NCI-H69 (cell line): ENCODE data around the gene CCDC184.

Source experiments
- DNase-seq: peaks from one replicate; lab custom pipeline; 2025; lab: John Stamatoyannopoulos, UW

The CCDC184 gene

DNA sequence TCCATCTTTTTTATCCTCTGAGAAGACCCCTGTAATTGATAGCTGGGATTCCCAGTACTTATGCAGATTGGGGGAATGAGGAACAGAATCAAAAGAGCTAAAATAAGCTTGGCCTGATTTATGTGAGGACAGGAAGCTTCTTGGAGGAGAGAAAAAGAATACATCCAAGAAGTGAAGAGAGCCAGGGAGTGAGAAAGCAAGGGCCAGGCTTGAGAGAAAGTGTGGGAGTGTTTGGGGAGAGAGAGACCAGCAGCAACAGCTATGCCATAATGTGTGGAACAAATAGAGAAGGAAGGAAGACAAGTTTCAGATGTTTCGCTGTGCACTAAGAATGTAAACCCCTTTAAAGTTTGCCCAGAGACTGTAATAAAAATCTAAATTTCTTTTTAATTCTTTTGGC lies 4.0 kb upstream of the CCDC184 start:
- no peak for DNase-seq

DNA sequence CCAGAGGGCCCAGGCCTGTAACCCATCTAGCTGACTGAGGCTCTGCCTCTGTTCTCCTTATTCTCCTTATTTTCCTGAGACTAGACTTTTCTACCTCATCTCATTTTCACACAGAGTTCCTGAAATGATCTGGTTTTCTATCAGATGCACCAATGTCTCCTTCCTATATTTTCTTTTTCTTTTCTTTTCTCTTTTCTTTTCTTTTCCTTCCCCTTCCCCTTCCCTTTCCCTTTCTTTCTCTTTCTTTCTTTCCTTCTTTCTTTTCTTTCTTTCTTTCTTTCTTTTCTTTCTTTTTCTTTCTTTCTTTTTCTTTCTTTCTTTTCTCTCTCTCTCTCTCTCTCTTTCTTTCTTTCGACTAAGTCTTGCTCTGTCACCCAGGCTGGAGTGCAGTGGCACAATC lies 3.0 kb upstream of the CCDC184 start:
- DNase-seq = no peak

DNA sequence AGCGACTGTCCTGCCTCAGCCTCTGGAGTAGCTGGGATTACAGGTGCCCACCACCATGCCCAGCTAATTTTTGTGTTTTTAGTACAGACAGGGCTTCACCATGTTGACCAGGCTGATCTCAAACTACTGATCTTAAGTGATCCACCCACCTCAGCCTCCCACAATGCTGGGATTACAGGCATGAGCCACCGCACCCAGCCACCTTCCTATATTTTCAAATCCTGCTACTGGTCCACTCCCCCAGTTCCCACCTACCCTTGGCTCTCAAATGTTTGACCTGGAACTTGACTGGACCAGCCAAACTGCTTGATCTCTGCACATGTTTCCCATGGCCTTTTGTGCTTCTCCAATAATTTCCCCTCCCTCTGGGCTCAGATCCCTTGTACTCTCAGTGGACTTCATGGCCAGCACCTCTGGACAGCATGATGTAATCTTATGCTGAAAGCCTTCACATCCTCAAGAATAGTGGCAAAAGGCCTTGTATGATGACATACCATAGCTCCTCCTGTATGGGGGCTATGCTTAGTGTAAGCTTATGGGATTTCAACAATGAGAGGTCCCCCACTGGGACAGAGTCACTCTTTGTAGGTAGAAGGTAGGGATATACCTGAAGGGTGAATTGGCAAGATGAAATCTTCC lies 2.5 kb upstream of the CCDC184 start:
- DNase-seq = no peak

DNA sequence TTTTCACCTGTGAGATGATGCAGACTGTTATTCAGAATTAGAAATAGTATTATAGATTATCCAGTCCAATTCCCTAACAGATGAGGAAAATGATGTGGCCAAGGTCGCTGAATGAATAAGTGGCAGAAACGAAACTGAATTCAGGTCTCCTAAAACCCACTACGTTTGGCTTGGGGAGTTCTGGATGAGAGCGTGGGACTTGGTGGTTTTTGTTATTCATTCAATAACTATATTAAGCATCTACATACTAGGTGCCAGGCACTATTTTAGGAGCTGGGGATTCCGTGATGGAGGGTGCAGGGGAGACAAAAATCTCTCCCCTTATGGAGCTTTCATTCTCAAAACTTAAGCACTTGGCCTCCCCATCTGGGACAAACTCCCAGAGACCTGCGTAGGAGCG lies 813 bp upstream of the CCDC184 start:
- DNase-seq = no peak

DNA sequence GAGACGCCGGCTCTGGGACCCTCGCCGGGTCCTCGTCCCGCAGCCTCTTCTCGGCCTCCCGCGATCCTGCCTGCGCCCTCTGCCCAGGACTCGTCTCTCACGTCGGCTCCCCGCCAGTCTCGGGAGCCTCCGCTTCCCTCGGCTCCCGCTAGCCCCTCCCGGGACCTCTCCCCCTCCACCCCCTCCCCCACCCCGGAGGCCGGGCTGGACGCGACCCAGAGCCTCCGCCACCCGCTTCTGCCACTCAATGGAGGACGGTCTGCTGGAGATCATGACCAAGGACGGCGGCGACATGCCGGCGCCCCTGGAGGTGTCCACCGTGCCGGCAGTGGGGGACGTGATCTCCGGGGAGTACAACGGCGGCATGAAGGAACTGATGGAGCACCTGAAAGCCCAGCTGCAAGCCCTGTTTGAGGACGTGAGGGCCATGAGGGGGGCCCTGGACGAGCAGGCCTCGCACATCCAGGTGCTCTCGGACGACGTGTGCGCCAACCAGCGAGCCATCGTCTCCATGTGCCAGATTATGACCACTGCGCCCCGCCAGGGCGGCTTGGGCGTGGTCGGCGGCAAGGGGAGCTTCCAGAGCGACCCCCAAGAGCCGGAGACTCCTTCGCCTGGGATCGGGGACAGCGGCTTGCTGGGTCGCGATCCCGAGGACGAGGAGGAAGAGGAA lies 568 bp downstream of the CCDC184 start:
- no peak for DNase-seq

DNA sequence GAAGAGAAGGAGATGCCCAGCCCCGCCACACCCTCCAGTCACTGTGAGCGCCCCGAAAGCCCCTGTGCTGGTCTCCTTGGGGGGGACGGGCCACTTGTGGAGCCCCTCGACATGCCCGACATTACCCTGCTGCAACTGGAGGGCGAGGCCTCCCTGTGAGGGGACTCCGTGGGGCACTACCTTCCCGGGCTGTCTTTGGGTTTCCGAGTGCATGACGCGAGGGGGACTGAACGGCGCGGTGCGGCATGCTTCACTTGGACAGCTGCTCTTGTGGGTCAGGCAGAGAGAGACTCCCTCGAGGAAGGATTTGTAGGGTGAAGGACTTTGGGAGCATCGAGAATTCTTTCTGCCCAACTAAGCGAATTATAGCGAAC lies 1.1 kb downstream of the CCDC184 start:
- no peak for DNase-seq

DNA sequence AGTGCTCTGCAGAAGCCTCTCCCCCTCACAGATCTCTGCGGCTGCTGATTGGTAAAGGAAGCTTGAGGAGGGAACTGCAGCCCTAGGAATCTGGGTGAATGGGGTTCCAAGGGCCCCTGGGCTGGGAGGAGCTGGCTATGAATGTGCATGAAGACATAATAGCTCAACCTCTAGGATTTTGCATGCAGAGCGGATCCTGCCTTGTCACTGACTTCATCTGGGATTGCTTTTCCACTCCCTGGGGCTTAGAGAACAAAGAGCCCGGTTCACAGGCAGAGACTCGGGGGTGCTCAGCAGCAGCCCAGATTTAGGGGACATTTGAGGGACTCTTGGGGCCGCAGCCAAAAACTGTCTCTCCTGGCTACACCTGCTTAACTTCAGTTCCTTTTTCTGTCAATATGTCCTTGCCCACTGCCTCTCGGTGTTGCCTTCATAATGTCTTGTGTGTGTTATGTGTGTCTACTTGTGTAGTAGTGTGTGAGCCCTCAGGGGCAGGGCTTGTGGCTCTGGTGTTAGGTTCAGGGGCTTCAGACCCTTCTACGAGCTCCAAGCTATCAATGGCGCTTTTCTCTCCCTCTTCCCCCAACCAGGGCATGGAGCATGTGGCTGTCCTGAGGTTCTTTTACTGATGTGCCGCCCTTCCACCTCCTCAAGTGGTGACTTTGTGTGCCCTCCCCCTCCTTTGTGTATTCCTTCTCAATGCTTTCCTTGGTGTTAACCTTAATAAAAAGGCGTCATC lies 1.9 kb downstream of the CCDC184 start:
- peak; percentile 13 for DNase-seq

DNA sequence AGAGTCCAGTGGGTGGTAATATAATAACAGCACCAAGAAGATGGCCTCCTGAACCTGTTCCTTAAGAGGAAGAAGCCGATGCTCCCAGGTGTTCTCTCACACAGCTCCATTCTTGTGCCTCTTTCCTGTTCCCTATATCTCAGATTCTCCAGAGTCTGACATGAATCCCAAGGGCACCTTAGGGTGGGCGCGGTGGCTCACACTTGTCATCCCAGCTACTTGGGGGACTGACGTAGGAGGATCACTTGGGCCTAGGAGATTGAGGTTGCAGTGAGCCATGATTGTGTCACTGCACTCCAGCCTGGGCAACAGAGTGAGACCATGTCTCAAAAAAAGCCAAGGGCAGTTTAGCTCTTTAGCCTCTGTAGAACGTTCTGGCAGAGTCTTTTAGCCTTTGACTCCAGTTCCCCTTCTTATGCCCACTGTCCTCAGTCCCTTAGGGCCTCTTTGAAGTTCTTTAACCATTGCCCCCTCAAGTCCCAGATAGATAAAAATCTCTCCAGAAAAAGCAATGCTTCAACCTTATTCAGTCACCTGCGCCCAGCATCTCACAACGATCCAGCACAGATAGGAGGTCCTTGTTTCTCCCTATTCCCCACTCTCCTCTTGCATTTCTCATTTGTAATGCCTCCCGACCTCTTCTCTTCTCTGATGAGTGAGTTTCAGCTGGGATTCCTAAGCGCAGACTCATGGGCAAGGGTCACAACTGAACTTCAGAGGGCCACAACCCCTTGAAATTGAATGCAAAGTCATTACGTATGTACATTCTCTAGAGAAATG lies 4.7 kb downstream of the CCDC184 start:
- no peak for DNase-seq

DNA sequence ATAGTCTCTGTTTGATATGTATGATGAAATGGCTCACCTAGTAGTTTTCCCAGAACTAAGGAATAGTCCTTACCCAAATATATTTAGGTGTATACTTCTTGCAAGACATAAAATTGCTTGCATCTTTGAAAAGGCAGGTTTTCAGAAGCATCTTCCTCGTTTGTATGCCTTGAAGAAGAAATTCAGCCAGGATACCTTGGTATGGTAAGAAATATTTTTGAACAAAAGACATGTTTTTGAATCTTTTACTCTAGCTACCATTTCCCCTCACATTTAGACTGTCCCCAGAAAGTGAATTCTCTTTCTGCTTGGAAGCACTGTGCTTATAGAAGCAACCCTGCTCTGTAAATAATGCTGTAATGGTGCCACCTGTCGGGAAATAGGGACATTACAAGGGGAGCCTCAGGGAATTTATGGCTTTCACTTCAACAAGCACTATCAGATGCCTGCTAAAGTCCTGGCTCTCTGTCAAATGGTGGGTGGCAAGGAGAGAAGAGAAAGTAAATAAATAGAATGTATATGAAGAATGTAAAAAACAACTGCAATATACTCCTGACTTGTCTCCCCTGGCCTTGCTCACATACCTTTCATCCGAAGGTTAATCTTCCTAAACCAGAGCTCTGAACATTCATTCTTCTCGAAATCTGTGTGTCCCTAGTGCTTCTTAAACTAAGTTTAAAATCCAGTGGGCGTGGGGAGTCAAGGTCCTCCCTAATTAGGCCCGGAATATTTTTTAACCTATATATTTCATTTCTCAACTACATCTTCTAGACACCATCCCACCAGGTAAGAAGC lies 6.1 kb downstream of the CCDC184 start:
- DNase-seq = peak; percentile 61

DNA sequence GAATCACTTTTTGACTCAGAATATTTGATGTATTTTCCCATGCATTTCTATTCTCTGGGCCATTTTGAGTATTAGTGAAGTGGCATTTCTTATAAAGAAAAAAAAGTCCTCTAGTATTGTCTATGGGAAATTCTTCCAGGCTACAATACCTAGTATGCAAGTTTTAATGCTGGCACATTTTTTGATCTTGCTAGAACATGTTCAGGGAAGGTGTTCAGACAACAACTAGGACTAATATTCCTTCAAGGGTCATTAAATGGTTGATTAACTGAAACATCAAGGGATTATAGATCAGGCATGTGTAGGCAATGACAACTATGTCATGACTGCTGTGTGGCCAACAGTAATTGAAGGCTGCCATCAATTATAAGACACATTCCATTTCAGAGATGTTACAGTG lies 7.7 kb downstream of the CCDC184 start:
- DNase-seq = no peak

DNA sequence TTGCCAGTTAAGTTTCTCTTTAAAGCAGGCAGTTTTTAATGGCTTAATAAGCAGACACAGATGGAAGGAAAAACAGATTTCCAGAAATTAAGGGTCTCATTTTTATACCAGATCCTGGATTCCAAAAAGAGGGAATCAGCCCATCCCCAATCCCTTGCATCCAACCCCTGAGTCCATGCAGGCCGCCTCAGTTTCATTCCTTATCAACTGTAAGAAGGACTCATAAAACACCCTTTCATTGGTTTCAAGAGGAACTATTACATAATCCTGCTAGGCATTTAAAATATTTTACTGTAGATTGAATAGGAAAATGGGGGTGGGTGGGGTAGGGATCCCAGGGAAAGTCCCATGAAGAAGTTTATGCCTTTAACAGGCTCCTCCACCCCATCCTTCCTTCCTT lies 9.4 kb downstream of the CCDC184 start:
- DNase-seq = no peak

DNA sequence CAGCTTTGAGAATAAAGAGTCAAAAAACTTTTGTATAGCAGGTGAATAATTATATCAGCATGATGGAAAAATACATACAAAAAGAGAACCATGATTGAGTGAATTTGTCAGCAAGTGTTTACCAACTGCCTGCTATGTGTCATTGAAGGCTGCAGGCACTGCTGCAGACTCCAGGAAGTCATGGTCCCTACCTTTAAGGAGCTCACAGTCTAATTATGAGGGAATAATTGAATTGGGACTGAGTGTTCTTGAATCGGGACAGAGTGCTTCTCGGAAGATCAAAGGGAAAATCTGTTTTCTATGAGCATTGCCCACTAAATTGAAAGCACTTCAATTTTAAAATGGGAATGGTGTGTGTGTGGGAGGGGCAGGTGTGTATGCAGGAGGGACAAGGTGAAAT lies 10.2 kb downstream of the CCDC184 start:
- DNase-seq = no peak

DNA sequence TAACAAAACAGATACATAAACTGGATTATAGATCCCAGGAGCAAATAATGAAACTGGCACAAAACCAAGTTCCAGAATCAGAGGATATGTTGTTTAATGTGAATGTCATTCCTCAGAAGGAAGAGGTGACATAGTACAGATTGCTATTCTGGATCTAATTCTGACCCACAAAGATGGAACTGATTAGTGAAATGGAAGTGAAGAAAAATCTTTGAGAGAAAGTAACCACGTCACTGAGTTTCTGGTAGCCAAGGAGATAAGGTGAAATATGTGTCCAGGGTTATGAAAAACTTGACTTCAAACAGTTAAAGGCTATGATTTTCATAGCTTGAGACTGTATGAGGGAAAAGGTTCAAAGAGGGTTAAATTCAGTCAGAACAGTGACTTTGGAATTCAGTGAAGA lies 11.4 kb downstream of the CCDC184 start:
- DNase-seq = no peak

DNA sequence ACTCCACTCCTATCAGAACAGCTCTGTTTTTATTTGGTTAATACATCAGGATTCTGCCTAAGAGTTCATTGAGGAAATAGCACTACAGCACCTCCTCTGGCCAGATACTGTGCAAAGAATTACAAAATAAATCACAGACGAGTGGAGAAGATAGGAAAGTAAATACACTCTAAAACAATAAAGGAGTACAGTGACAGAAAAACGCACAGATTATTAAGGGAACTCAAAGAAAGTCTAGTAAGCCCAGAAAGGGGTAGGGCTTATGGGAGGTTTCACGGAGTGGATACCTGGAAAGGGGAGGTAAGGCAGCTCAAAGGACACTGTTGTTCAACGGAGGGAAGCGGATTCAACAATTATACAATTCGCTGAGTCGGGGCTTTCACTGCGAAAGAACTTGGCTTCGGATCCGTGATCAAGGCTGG lies 14.1 kb downstream of the CCDC184 start:
- peak; percentile 57 for DNase-seq

DNA sequence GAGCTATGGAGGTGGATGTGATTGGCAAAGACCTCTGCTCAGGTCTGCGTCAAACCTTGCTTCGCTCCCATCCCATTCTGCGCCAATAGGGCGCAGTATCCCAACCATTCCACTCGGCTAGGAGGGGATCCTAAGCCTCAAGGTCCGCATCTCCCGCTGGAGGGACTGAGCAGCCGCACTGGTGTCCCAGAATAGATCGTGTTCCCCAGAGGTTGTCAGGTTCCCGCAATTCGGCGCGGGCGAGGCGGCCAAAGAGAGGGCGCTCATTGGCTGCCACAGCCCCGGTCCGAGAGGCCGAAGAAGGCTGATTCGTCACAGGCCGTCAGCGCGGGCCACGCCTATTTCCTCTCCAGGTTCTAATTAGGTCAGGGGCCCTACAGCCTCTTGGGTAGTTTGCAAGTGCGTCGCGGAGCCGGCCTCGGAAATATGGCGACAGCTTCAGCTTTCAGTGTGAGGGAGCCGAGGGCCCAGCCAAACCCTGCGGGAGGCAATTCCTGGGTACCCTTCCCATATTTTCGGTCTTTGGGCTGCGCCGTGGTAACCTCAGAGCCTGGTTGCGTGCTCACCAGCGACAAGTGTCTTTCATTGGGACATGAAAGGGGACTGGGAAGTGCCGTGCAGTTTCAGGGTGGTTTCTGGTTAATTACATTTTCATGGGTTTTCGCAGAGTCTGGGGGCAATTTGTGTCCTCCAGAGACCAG lies 14.7 kb downstream of the CCDC184 start:
- peak; percentile 93 for DNase-seq

DNA sequence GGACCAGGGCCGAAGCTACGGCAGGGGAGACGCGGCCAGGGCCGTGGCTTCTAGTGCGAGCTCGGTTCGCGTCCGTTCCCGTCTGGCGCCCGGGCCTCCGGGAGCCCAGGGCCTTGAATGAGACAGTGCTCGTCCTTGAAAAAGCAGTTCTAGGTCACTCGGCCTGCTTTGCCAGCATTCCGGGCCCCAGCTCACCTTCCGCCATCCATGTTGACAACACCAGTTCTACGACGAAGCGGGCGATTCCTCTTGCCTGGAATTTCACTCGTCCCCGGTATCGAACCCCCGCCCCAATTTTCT lies 15.2 kb downstream of the CCDC184 start:
- peak; percentile 15 for DNase-seq

DNA sequence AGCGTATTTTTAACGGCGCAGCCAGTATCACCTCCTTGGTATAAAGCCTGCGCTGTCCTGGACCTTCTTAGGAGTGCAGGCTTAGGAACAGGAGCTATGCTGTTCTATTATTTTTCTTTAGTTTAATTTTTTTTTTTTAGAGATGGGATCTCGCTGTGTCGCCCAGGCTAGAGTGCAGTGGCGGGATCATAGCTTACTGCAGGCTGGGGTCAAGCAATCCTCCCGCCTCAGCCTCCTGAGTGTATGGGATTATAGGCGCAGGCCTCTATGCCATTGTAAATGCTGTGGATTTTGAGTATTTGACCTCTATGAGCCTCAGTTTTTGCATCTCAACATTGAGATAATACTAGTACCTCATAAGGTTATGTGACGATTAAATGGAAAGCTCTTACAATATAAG lies 15.5 kb downstream of the CCDC184 start:
- DNase-seq = no peak

DNA sequence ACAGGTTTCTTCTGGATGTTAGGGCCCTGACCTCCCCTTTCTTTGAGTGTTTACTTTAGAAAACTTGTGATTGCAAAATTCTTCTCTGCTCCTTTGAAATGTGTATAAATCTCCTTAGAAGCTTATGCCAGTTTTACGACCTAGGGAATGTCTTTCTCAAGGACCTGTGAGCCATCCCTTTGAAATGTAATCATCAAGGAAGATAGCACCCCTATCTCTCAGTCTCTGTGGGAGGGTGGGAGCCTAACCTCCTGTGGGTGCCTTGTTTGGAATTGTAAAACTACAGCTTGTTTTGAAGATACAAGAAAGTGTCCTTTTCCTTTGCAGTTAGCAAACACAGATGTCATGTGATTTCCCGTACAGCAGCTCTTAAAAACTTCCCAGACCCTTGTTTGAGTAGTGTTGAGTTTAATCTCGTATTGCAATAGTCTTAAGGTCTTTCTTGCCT lies 16.4 kb downstream of the CCDC184 start:
- DNase-seq = no peak

DNA sequence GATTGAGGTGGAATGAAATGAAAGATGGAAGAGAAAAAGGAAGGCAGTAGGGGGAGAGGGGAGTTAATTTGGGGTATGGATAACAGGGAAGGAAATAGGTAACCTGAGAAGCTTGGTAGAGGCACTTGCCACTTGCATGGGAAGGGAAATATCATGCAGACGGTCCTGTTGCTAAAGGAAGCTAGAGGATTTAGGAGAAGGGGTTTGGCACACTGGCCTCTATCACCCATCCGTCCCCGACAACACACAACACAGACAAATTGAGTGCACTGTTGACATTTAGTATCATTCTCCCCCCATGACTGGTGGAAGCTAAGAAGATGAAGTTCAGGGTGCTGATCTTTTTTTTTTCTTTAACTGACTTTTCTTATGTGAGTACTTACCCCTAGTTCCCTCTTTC lies 17.6 kb downstream of the CCDC184 start:
- no peak for DNase-seq

DNA sequence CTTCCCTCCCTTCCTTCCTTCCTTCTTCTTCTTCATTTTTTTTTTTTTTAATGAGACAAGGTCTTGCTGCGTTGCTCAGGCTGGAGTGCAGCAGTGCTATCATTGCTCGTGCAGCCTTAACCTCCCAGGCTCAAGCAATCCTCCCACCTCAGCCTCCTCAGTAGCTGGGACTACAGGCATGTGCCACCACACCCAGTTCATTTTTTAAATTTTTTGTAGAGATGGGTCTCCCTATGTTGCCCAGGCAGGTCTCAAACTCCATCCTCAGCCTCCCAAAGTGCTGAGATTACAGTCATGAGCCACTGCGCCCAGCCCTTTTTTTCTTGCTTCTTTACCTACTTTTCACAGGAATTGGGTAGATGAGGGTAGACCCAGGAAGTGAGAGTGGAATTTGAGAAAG lies 18.1 kb downstream of the CCDC184 start:
- DNase-seq = no peak

DNA sequence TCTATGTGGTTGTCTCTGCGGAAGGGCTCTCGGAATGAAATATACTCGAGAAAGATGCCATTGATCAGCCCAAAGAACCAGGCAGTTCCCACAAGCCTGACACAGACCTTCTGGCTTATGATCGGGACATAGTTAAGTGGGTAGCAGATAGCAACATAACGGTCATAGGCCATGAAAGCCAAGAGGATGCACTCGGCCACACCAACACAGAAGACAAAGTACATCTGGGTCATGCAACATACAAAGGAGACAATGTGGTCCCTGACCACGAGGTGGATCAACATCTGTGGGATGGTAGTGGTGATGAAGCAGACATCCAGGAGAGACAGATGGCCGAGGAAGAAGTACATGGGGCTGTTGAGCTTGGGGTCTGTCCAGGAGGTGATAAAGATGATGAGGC lies 19.3 kb downstream of the CCDC184 start:
- no peak for DNase-seq
